Measurements from ENCODE around the gene PAX3.

DNA sequence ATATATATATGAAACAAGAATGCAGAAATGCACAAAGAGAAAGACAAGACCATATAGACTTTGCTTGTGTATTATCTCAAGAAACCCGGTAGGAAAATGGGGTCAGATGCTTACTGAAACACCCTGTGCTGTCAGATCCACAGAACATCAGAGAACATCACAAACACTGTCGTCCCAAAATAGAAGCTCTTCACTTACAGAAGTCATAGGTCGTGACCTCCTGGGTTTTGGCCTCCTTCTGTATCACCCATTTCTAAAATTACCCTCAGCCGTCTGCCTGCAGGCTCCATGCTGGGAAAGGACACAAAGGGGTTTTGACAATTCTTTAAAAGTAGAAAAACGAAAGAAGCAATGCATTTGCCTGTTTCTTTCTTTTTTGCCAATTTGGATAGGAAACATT is 137.9 kb downstream of the PAX3 start:
- TF ChIP-seq, protein P1, sequence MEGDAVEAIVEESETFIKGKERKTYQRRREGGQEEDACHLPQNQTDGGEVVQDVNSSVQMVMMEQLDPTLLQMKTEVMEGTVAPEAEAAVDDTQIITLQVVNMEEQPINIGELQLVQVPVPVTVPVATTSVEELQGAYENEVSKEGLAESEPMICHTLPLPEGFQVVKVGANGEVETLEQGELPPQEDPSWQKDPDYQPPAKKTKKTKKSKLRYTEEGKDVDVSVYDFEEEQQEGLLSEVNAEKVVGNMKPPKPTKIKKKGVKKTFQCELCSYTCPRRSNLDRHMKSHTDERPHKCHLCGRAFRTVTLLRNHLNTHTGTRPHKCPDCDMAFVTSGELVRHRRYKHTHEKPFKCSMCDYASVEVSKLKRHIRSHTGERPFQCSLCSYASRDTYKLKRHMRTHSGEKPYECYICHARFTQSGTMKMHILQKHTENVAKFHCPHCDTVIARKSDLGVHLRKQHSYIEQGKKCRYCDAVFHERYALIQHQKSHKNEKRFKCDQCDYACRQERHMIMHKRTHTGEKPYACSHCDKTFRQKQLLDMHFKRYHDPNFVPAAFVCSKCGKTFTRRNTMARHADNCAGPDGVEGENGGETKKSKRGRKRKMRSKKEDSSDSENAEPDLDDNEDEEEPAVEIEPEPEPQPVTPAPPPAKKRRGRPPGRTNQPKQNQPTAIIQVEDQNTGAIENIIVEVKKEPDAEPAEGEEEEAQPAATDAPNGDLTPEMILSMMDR (IDR thresholded peaks at IDR 0.05): no peak
- TF ChIP-seq POLR2A (IDR thresholded peaks at IDR 0.05): no peak

Measured in lower leg skin (tissue), 3 donors.